Measurements from ENCODE around the gene TSEN54.

Gene TSEN54

GRCh38 chr17:75547091-75547490 is 30.8 kb downstream of the TSEN54 start:
- ChIA-PET CTCF (no interaction called here), POLR2A (no interaction called here)
- H3K4me3 ChIP-seq (ENCODE audit: low read depth, low read length): no peak overlapping the region
- TF ChIP-seq CTCF (IDR thresholded peaks at IDR 0.05; ENCODE audit: insufficient read depth, low read length, missing control alignments): no peak
- no peak for DNase-seq (ENCODE audit: low read depth, low spot score)

- CTCF ChIA-PET: no interaction called here
- no peak overlapping the region for H3K4me3 ChIP-seq (ENCODE audit: low read depth, low read length)
- no peak for TF ChIP-seq CTCF (IDR thresholded peaks at IDR 0.05; ENCODE audit: insufficient read depth, low read length, missing control alignments)
- POLR2A ChIA-PET: no interaction called here
- DNase-seq (ENCODE audit: low read depth, low spot score): no peak
These were observed 32.5 kb downstream of the TSEN54 start for GRCh38 chr17:75548813-75549212.

DNA sequence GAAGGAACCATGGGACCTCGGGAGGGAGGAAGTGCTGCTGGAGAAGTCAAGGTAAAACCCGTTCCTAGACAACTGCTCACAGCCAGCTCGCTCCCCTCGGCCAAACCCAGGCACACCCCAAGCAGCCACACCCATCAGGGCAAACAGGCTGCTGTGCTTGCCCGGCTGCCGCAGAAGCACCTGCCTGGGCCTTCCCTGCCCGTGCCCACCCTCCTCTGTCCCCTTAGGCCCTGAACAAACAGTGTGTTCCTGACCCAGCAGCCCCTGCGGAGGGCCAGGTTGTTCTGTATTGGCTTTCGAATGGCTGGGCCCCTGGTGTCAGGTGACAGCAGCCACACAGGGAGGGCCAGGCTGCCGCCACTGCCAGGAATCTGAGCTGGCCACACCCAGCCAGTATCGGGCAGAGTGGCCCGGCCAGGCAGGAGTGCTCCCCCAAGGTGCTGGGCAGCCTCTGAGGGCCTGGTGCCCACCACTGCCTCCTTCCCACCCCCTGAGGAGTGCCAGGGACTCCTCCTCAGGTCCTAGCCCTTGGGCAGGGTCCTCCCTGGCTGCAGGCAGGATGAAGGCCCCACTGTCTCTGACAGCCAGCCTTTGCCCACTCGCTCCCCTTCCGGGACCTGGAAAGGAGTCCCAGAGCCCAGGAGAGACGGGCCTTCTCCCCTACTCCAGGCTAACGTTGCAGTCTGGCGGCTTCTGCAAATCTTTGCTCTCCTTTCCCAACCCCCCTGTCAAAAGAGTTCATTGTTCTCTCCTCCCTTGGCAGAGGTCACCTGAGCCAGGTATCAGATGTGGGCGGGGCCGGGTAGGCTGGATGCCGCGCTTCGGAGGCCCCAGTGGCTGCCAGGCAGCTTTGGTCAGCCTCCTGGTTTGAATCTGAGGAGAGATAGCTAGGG is 33.2 kb downstream of the TSEN54 start:
- TF ChIP-seq CTCF (IDR thresholded peaks at IDR 0.05; ENCODE audit: insufficient read depth, low read length, missing control alignments): no peak
- no peak for DNase-seq (ENCODE audit: low read depth, low spot score)
- CTCF ChIA-PET: no interaction called here
- POLR2A ChIA-PET: no interaction called here
- H3K4me3 ChIP-seq (ENCODE audit: low read depth, low read length): no peak overlapping the region

DNA sequence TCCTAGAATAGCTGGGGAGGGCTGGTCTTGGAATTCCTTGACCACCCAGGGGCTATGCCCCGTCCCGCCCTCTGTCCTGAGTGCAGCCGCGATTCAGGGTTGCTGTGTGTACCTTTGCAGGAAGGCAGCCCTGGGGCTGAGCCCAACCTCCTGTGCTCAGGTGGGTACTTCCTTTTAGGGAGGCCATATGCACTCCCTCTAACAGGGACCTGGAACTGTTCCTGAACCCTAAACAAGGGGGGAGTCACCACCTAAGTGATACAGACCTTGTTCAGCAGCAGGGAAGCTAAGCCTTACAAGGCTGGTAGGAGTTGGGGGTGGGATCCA is 33.8 kb downstream of the TSEN54 start:
- ChIA-PET CTCF (interaction anchor here (2.0 kb wide), 1 partner anchor 83 kb away, joined by 6 read pairs; the partner anchor contains the start of gene SMIM5), POLR2A (no interaction called here)
- no peak for TF ChIP-seq CTCF (IDR thresholded peaks at IDR 0.05; ENCODE audit: insufficient read depth, low read length, missing control alignments)
- no peak overlapping the region for H3K4me3 ChIP-seq (ENCODE audit: low read depth, low read length)
- no peak for DNase-seq (ENCODE audit: low read depth, low spot score)

DNA sequence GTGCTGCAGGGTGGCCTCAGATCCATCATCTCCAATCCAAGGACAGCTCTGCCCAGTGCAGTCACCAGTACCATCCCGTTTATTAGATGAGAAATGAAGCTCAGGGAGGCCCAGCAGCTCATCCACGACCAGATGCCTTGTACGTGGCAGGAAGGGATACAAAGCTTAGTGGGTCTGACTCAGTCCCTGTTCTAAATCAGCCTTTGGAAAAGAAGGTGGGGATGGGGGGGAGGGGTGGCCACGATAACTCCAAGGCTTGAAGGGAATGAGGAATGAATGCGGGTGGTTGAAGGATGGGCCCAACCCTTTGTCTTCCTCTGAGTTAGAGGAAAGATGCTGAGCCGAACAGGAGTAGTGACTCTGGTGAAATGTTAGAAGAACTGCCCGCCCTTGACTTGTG is 34.9 kb downstream of the TSEN54 start:
- ChIA-PET CTCF (interaction anchor here (0.7 to 2.0 kb wide), 2 partner anchors 34 to 82 kb away, joined by 3 to 6 read pairs; partner anchors contain the start of genes SMIM5 and TSEN54), POLR2A (no interaction called here)
- DNase-seq (ENCODE audit: low read depth, low spot score): no peak
- TF ChIP-seq CTCF (IDR thresholded peaks at IDR 0.05; ENCODE audit: insufficient read depth, low read length, missing control alignments): no peak
- no peak overlapping the region for H3K4me3 ChIP-seq (ENCODE audit: low read depth, low read length)

- TF ChIP-seq CTCF (IDR thresholded peaks at IDR 0.05; ENCODE audit: insufficient read depth, low read length, missing control alignments): no peak
- ChIA-PET CTCF (interaction anchor here (0.6 to 1.5 kb wide), 9 partner anchors 10 to 195 kb away, joined by 3 to 5 read pairs (median 3); partner anchors contain the start of gene TSEN54), POLR2A (interaction anchor here (0.6 to 1.3 kb wide), 2 partner anchors 18 to 232 kb away, joined by 3 read pairs; partner anchors contain the start of gene UNK)
These were observed 36.3 kb downstream of the TSEN54 start for GRCh38 chr17:75552425-75553294.

More at GRCh38 chr17:75552425-75553294, 36.3 kb downstream of the TSEN54 start:
- H3K4me3 ChIP-seq (ENCODE audit: low read depth, low read length): no peak overlapping the region
- DNase-seq (ENCODE audit: low read depth, low spot score): no peak
